Subcutaneous adipose tissue (tissue), 4 donors: ENCODE results near the gene C15orf61. TPM values are rescaled to one million over a fixed set of nuclear protein-coding genes. Genes with fewer than 3 reads are reported as not detected.

ENCODE experiments used
- total RNA-seq, 4 donors: library from RNA; depleted of rRNA; stranded (reverse); fragments of >200 nt; gene quantifications; one replicate each; pipeline ENCODE4 v1.1.0, GENCODE V29; 2016
- TF ChIP-seq, protein P1 (sequence below): fragments of 450-650 bp; IDR thresholded peaks from one replicate; pipeline ENCODE4 v1.5.1; 2016; ENCODE audit warnings: low read depth, mild to moderate bottlenecking, control low read depth, antibody characterized with exemption, moderate library complexity

C15orf61 gene
- total RNA-seq, 4 donors from 2014 or later: 7.2 to 12.8 (median 9.0) TPM

DNA sequence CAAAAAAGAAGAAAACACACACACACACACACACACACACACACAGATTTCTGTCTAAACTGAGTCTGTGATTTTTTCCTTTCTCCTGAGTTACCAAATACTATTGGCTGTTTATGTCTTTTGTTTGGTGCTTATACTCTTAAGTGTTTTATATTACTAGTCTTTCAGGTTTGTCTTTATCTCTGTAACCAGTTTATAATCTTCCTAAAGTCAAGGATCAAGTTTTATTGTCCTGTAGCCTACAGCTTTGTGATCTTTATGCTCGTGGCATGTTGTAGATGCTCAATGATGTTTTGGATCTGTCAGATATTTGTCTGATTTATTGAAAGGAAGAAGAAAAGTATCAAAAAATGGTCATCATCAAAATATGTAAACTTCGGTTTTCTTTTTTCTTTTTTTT, 26.1 kb downstream of the C15orf61 start:
- TF ChIP-seq, protein P1, sequence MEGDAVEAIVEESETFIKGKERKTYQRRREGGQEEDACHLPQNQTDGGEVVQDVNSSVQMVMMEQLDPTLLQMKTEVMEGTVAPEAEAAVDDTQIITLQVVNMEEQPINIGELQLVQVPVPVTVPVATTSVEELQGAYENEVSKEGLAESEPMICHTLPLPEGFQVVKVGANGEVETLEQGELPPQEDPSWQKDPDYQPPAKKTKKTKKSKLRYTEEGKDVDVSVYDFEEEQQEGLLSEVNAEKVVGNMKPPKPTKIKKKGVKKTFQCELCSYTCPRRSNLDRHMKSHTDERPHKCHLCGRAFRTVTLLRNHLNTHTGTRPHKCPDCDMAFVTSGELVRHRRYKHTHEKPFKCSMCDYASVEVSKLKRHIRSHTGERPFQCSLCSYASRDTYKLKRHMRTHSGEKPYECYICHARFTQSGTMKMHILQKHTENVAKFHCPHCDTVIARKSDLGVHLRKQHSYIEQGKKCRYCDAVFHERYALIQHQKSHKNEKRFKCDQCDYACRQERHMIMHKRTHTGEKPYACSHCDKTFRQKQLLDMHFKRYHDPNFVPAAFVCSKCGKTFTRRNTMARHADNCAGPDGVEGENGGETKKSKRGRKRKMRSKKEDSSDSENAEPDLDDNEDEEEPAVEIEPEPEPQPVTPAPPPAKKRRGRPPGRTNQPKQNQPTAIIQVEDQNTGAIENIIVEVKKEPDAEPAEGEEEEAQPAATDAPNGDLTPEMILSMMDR: no peak

- TF ChIP-seq, protein P1: no peak
These were observed 26.9 kb downstream of the C15orf61 start for GRCh38 chr15:67547836-67548235.

- TF ChIP-seq, protein P1: no peak
These were observed 27.4 kb downstream of the C15orf61 start for GRCh38 chr15:67548236-67548852.

DNA sequence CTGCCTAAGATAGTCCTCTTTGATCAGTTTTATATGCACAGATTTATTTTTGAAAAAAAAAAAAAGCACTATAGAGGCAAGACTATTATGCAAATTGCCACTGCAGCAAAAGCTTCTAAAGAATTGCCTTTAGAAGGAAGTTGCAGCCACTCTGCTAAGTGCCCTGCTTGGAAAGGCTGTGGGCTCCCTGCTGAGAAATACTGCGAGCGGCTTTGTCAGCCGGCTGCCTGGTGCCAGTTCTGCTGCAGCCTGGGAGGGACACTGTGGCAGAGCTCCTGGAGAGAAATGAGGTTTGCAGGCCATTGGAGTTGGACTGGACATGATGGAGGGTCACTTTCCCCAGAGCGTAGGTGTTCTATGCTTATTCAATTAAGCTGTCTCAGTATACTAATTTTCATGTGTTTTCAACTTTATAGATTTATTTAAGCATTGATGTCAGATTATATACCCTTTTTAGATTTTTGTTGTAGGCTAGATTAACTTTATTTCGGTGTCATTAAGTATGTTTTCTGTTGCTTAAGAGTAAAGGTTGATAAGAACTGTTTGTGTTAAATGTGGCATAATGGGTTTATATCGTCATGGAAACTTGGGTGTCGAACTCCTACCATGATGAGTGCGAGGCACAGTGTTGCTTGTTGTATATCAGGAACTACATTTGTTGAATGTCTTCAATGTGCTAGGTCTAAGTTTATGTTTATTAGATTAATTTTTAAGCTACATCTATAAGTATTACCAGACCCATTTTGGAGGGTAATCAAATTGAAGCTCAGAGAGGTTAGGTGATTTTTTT, 28.1 kb downstream of the C15orf61 start:
- TF ChIP-seq, protein P1: no peak

- TF ChIP-seq, protein P1: no peak
These were observed 28.8 kb downstream of the C15orf61 start for GRCh38 chr15:67549736-67550135.

DNA sequence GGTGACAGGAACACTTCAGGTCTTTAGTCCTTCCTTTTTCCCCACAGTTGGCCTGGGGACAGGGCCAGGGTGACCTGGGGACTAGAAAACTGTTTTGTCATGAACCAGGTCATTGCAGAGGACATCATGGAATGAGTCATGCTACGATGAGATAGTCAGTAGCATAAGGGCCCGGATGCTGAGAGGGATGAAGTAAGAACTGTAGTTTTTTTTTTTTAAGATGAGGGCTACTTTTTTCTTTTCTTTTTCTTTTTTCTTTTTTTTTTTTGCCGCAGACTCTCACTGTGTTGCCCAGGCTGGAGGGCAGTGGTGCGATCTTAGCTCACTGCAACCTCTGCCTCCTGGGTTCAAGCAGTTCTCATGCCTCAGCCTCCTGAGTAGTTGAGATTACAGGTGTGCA, 29.6 kb downstream of the C15orf61 start:
- TF ChIP-seq, protein P1: no peak

DNA sequence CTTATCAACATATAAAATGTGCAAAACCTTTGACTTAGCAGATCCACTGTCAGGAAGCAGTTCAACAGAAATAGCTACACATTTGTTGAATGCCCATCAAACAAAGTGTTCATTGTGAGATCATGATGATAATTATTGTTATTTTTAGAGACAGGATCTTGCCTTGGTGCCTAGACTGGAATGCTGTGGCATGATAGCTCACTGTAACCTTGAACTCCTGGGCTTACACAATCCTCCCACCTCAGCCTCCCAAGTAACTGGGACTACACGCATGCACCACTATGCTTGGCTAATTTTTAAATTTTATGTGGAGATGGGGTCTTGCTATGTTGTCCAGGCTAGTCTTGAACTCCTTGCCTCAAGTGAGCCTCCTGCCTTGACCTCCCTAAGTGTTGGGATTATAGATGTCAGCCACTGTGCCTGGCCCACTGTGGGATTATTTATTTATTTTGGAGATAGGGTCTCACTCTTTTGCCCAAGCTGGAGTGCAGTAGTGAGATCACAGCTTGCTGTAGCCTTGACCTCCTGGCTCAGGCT, 30.3 kb downstream of the C15orf61 start:
- TF ChIP-seq, protein P1: no peak
